NB4 (cell line): ENCODE results near the gene RAPGEFL1.
"Not testable (repeated sequence)": the region's sequence is repeated elsewhere in the genome, so short reads cannot be mapped to it uniquely, and the experiment has no call there.

Source experiments
- DNase-seq: peaks from one replicate; pipeline ENCODE4 v3.0.0; 2010; ENCODE audit warnings: low read depth
- H3K4me3 ChIP-seq: one replicate; pipeline ENCODE4 v1.5.1; 2011; ENCODE audit warnings: mild to moderate bottlenecking, low read depth, low read length, moderate library complexity
- CTCF ChIP-seq: IDR thresholded peaks from one replicate; pipeline ENCODE4 v1.5.1; 2012; ENCODE audit warnings: low read depth, low read length
- MYC ChIP-seq: IDR thresholded peaks from 2 replicates; pipeline ENCODE4 v1.6.1; 2011; ENCODE audit warnings: low read depth, low read length
- POLR2A ChIP-seq: IDR thresholded peaks from 2 replicates; pipeline ENCODE4 v1.6.1; 2011; ENCODE audit warnings: mild to moderate bottlenecking; ENCODE audit not compliant: insufficient read length; ENCODE audit errors: extremely low read depth
- TF ChIP-seq, protein P1 (sequence below): IDR thresholded peaks from 2 replicates; pipeline ENCODE4 v1.6.1; 2011; ENCODE audit warnings: low read depth, low read length

Gene RAPGEFL1

GRCh38 chr17:40192961-40193360 is 15.7 kb downstream of the RAPGEFL1 start:
- TF ChIP-seq, protein P1, sequence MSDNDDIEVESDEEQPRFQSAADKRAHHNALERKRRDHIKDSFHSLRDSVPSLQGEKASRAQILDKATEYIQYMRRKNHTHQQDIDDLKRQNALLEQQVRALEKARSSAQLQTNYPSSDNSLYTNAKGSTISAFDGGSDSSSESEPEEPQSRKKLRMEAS: no peak
- TF ChIP-seq POLR2A (no peak), CTCF (no peak), MYC (no peak)
- no peak for DNase-seq
- H3K4me3 ChIP-seq: no peak overlapping the region

GRCh38 chr17:40194821-40195220 is 17.6 kb downstream of the RAPGEFL1 start:
- TF ChIP-seq POLR2A: no peak
- TF ChIP-seq, protein P1: no peak
- no peak for TF ChIP-seq CTCF
- TF ChIP-seq MYC: no peak
- H3K4me3 ChIP-seq: no peak overlapping the region
- no peak for DNase-seq

- no peak for DNase-seq
Measured at GRCh38 chr17:40197550-40197949, 20.3 kb downstream of the RAPGEFL1 start.

GRCh38 chr17:40197965-40198456 is 20.7 kb downstream of the RAPGEFL1 start:
- H3K4me3 ChIP-seq, DNase-seq: not testable (repeated sequence)

More at GRCh38 chr17:40197550-40197949, 20.3 kb downstream of the RAPGEFL1 start:
- TF ChIP-seq MYC (no peak), POLR2A (no peak), CTCF (no peak)
- TF ChIP-seq, protein P1: no peak
- no peak overlapping the region for H3K4me3 ChIP-seq

DNA sequence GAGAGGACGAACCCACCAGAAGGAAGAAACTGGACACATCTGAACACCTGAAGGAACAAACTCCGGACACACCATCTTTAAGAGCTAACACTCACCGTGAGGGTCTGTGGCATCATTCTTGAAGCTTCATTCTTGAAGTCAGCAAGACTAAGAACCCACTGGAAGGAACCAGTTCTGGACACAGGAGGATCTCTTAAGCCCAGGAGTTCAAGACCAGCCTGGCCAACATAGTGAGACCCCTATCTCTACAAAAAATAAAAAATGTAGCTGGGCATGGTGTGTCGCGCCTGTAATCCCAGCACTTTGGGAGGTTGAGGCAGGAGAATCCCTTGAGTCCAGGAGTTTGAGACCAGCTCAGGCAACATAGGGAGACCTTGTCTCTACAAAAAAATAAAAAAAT is 21.3 kb downstream of the RAPGEFL1 start:
- H3K4me3 ChIP-seq: no peak overlapping the region
- DNase-seq: no peak
- TF ChIP-seq CTCF: no peak
- TF ChIP-seq MYC: no peak
- TF ChIP-seq POLR2A: no peak
- TF ChIP-seq, protein P1: no peak

- peak; percentile 32 for DNase-seq
- no peak overlapping the region for H3K4me3 ChIP-seq
- no peak for TF ChIP-seq MYC
- TF ChIP-seq, protein P1: no peak
- no peak for TF ChIP-seq CTCF
- no peak for TF ChIP-seq POLR2A
Measured at GRCh38 chr17:40203131-40203530, 25.9 kb downstream of the RAPGEFL1 start.

GRCh38 chr17:40206193-40206592 is 28.9 kb downstream of the RAPGEFL1 start:
- H3K4me3 ChIP-seq: not testable (repeated sequence)
- peak; percentile 42 for DNase-seq
